ENCODE data around the gene CCNT1.
A peak's percentile ranks its signal among the peaks of the same experiment; 100 is the strongest.
"Not testable (repeated sequence)": the region's sequence is repeated elsewhere in the genome, so short reads cannot be mapped to it uniquely, and the experiment has no call there.

The CCNT1 gene

GRCh38 chr12:48691826-48692487, 24.6 kb downstream of the CCNT1 start:
- no peak for DNase-seq (ENCODE audit: low spot score)

DNA sequence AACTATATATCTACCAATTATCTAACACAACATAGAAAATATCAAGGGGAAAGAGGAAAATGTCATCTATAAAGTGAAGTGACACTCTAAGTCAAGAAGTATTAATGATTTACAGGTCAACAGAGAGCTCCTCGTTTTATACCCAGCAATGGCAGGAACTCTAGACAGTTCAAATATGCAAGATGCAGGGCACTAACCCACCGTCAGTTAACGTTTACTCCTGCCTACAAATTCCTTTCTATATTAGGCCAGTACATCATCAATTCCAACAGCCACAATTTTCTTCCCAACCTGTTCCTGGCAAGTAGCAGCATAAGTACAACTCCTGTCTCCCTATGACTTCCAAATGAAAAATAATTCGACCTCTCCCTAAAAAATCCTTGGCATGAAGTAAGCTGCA, 25.5 kb downstream of the CCNT1 start:
- no peak for DNase-seq (ENCODE audit: low spot score)

GRCh38 chr12:48690436-48690835, 26.1 kb downstream of the CCNT1 start:
- no peak for DNase-seq (ENCODE audit: low spot score)

GRCh38 chr12:48688836-48689235, 27.7 kb downstream of the CCNT1 start:
- no peak for DNase-seq (ENCODE audit: low spot score)

- no peak for DNase-seq (ENCODE audit: low spot score)
These were observed 28.9 kb downstream of the CCNT1 start for GRCh38 chr12:48687592-48687991.

- no peak for DNase-seq (ENCODE audit: low spot score)
These were observed 29.7 kb downstream of the CCNT1 start for GRCh38 chr12:48686615-48687334.

DNA sequence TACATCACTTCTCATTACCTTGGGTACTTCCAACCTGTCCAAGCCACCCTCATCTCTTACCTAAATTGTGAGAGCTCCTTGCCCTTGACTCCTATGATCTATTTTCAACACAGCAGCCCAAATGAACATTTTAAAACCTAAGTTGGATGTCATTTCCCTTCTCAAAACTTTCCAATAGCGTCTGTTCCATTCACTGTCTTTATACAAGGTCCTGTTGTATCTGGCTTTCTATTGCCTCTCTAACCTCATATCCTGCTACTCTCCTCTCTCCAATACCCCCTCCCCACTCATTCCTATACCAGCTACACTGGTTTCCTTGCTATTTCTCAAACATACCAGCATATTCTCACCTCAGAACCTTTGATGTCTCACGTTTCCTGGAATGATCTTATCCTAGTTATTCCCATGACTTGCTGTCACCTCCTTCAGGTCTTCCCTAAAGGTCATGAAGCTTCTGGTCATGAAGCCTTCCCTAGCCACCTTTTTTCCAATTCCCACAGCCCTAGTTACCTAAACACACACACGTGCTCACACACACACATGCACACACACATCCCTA, 30.4 kb downstream of the CCNT1 start:
- DNase-seq (ENCODE audit: low spot score): no peak

DNA sequence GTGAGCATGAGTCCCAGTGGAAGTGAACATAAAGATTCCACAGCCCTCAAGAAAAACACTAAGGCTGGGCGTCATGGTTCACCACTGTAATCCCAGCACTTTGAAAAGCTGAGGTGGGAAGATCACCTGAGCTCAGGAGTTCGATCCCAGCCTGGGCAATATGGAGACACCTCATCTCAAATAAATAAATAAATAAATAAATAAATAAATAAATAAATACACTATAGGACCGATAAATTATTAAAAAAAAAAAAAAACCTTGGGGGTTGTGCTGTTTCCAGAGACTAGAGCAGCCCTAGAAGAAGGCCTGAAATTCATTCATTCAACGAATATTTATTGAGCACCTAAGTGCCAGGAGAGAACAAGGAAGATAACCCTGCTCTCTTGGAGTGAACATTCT, 33.0 kb downstream of the CCNT1 start:
- DNase-seq (ENCODE audit: low spot score): no peak

GRCh38 chr12:48682927-48683326, 33.6 kb downstream of the CCNT1 start:
- no peak for DNase-seq (ENCODE audit: low spot score)

- not testable (repeated sequence) for DNase-seq (ENCODE audit: low spot score)
These were observed 34.0 kb downstream of the CCNT1 start for GRCh38 chr12:48682533-48682905.

- DNase-seq (ENCODE audit: low spot score): peak; percentile 98
These were observed 34.6 kb downstream of the CCNT1 start, which contains the start of gene KANSL2 for GRCh38 chr12:48681710-48682532. TSS of gene KANSL2 (minus strand) at chr12:48682238. CDS start at chr12:48681632, 606 bp downstream.

- peak; percentile 16 for DNase-seq (ENCODE audit: low spot score)
These were observed 35.2 kb downstream of the CCNT1 start for GRCh38 chr12:48681399-48681709.

GRCh38 chr12:48680861-48681260, 35.6 kb downstream of the CCNT1 start:
- DNase-seq (ENCODE audit: low spot score): no peak

GRCh38 chr12:48678551-48679185, 37.8 kb downstream of the CCNT1 start:
- no peak for DNase-seq (ENCODE audit: low spot score)

- DNase-seq (ENCODE audit: low spot score): no peak
These were observed 45.2 kb downstream of the CCNT1 start for GRCh38 chr12:48671231-48671856.

- DNase-seq (ENCODE audit: low spot score): no peak
These were observed 47.5 kb downstream of the CCNT1 start for GRCh38 chr12:48668996-48669395.

DNA sequence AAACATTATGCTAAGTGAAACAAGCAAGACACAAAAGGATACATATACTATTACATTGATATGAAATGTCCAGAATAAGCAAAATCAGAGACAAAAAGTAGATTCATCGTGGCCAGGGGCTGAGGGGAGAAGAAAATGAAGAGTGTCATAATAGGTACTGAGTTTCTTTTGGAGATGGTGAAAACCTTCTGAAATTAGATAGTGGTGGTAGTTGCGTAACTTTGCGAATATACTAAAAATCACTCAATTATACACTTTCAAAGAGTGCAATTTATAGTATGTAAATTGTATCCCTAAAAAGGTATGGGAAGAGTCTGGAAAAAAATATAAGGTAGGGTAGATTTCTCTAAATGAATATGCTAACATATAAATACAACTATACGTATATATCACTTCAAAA, 56.6 kb downstream of the CCNT1 start:
- no peak for DNase-seq (ENCODE audit: low spot score)

DNA sequence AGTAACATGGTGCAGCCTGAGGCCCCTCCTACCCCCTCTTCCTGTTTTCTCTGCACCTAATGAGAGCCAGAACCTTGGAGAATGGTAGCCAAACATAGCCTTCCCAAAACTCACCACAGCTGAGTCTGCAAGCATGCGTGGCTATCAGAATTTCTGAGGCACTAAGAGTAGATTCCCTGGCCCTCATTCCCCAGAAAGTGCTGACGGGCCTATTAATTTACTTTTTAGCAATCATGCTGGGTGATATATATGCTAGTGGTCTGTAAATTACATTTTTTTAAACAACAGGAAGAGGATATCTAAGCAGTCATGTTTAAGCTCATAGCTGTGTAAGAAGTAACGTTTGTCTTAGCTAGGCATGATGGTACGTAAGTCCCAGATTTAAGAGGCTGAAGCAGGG, 64.8 kb downstream of the CCNT1 start:
- no peak for DNase-seq (ENCODE audit: low spot score)

GRCh38 chr12:48645354-48645753, 71.2 kb downstream of the CCNT1 start:
- not testable (repeated sequence) for DNase-seq (ENCODE audit: low spot score)

- no peak for DNase-seq (ENCODE audit: low spot score)
These were observed 73.5 kb downstream of the CCNT1 start for GRCh38 chr12:48643011-48643410.

DNA sequence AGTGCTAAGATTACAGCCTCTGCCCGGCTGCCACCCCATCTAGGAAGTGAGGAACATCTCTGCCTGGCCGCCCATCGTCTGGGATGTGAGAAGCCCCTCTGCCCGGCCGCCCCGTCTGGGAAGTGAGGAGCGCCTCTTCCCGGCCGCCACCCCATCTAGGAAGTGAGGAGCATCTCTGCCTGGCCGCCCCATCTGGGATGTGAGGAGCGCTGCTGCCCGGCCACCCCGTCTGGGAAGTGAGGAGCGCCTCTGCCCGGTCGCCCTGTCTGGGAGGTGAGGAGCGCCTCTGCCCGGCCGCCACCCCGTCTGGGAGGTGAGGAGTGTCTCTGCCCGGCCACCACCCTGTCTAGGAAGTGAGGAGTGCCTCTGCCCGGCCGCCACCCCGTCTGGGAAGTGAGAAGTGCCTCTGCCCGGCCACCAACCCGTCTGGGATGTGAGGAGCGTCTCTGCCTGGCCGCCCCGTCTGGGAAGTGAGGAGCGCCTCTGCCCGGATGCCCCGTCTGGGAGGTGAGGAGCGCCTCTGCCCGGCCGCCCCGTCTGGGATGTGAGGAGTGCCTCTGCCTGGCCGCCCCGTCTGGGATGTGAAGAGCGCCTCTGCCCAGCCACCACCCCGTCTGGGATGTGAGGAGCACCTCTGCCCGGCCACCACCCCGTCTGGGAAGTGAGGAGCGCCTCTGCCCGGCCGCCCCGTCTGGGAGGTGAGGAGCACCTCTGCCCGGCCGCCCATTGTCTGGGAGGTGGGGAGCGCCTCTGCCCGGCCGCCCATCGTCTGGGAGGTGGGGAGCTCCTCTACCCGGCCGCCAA, 74.6 kb downstream of the CCNT1 start:
- not testable (repeated sequence) for DNase-seq (ENCODE audit: low spot score)

All from hepatic stellate cell (primary cell).